ENCODE results near the gene RAB21. TPM values are rescaled to one million over a fixed set of nuclear protein-coding genes. Genes with fewer than 3 reads are reported as not detected.

RAB21 gene
- total and polyA plus RNA-seq, 2 of the 4 experiments (the other 2 are of a cell fraction): 13.8 to 15.0 TPM

DNA sequence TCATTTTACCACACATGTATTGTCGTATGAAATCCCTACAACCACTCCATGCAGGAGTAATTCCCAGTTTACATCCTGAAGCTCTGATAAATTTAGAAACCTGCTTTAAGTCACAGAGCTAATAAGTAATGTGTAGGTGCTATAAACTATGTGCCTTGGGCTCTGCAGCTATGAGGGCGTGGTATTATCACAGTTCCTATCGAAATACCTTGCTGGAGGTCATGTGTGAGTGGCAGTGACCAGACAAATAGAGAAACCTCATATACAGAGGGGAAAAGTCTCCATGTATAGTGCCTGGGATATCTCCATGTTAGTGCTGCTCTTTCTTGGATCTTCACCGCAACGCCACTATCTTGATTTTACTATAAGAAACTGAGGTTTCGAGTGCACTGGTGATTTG, 84.0 kb downstream of the RAB21 start:
- peak overlapping the region; percentile 94; the same call in 1 of the 2 replicates for H4K91ac ChIP-seq (ENCODE audit: insufficient read depth, low read depth, low read length)
- H3K9me3 ChIP-seq (ENCODE audit: control insufficient read depth, insufficient read depth, low read length): no peaks in the 10 kb centered on the region
- no peak overlapping the region; the same call in 1 of the 2 replicates for H3K27ac ChIP-seq (ENCODE audit: insufficient read depth, low read length)
- H3K56ac ChIP-seq (ENCODE audit: extremely low read depth, insufficient read depth, low read length): no peak overlapping the region
- H3K9me1 ChIP-seq (ENCODE audit: insufficient read depth, low read length): no peaks in the 10 kb centered on the region
- intact Hi-C loops (cut with micrococcal nuclease): no loop called here
- peaks cover 0 to 33% of the 10 kb centered on the region in 2 experiments; a peak in 3 of 4 replicates for H3K79me1 ChIP-seq (ENCODE audit: low read depth in 1 of 2, low read length in 2 of 2)
- peak overlapping the region; percentile 50 for H4K5ac ChIP-seq (ENCODE audit: low read depth, low read length)
- H3K4ac ChIP-seq (ENCODE audit: low read depth, low read length): peak overlapping the region; percentile 98
- no peak overlapping the region for H2BK20ac ChIP-seq (ENCODE audit: low read depth, low read length)
- WGBS, 2 experiments (ENCODE audit: extremely low coverage in 2 of 2, insufficient read length in 1 of 2): 100% methylated on average over 1 of the region's 6 CpGs; no CpG with 5 or more reads in 1 of the 2 experiments
- H3K4me1 ChIP-seq (ENCODE audit: control insufficient read depth, insufficient read depth, low read length): no peaks in the 10 kb centered on the region
- H3K18ac ChIP-seq (ENCODE audit: low read depth, low read length): no peak overlapping the region
- H2AFZ ChIP-seq (replicated peaks; ENCODE audit: low read length, poor library complexity): peak overlapping the region; percentile 96
- no peak overlapping the region for H2BK5ac ChIP-seq (ENCODE audit: low read depth, low read length, poor library complexity, severe bottlenecking)
- BruUV-seq (replicated peaks): no TSS peak
- DNase-seq (no peak), ATAC-seq (ENCODE audit: low read depth) (no peak)
- H3K14ac ChIP-seq (replicated peaks; ENCODE audit: low read depth, low read length): no peak overlapping the region
- no peak for TF ChIP-seq RFX5 (IDR thresholded peaks at IDR 0.05; ENCODE audit: low read depth, low read length)
- TF ChIP-seq, protein P1, sequence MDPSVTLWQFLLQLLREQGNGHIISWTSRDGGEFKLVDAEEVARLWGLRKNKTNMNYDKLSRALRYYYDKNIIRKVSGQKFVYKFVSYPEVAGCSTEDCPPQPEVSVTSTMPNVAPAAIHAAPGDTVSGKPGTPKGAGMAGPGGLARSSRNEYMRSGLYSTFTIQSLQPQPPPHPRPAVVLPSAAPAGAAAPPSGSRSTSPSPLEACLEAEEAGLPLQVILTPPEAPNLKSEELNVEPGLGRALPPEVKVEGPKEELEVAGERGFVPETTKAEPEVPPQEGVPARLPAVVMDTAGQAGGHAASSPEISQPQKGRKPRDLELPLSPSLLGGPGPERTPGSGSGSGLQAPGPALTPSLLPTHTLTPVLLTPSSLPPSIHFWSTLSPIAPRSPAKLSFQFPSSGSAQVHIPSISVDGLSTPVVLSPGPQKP (IDR thresholded peaks at IDR 0.05; ENCODE audit: borderline replicate concordance, low read depth, low read length): no peak
- no peak for TF ChIP-seq MAFK (IDR thresholded peaks at IDR 0.05; ENCODE audit: low read depth, low read length)
- no peak for TF ChIP-seq POLR2A (IDR thresholded peaks at IDR 0.05; ENCODE audit: low read depth, low read length)
- no peak for TF ChIP-seq MAZ (IDR thresholded peaks at IDR 0.05; ENCODE audit: borderline replicate concordance, low read depth, low read length)
- TF ChIP-seq CHD1 (IDR thresholded peaks at IDR 0.05; ENCODE audit: low read depth, low read length): no peak
- TF ChIP-seq CEBPB (IDR thresholded peaks at IDR 0.05; ENCODE audit: low read depth, low read length): no peak
- in situ Hi-C loops (cut with MboI; ENCODE audit: low sequenced_read_pairs): no loop called here
- H4K20me1 ChIP-seq (ENCODE audit: insufficient read depth, low read length): peaks cover 13% of the 10 kb centered on the region
- H3K27me3 ChIP-seq (ENCODE audit: control insufficient read depth, insufficient read depth, low read length): no peaks in the 10 kb centered on the region
- H4K8ac ChIP-seq (ENCODE audit: low read depth in 2 of 2, low read length in 2 of 2): peak overlapping the region; percentile 98
- H2AK5ac ChIP-seq (ENCODE audit: low read depth, low read length): 0 out of 2 replicates have a peak overlapping the region, but pooled peaks have one; percentile 5
- H3K9ac ChIP-seq (ENCODE audit: low read depth, low read length): no peak overlapping the region
- no peak overlapping the region for H3K23ac ChIP-seq (ENCODE audit: low read depth, low read length)
- no peak overlapping the region for H3K4me2 ChIP-seq (ENCODE audit: low read depth, low read length)
- H2BK15ac ChIP-seq (ENCODE audit: low read depth, low read length): no peak overlapping the region
- dilution Hi-C loops (cut with HindIII; ENCODE audit: low sequenced_read_pairs, unreplicated experiment): no loop called here
- H3K36me3 ChIP-seq (ENCODE audit: control insufficient read depth, insufficient read depth, low read length): no peaks in the 10 kb centered on the region
- no peak overlapping the region for H2BK120ac ChIP-seq (ENCODE audit: low read depth, low read length)
- no peak overlapping the region for H3K4me3 ChIP-seq (ENCODE audit: insufficient read depth, low read depth, low read length)
- ChIA-PET CTCF (interaction anchor here (0.6 kb wide), 1 partner anchor 426 kb away, joined by 5 read pairs; no protein-coding TSS in a partner anchor), POLR2A (ENCODE audit: unreplicated experiment) (no interaction called here)
- H2AK9ac ChIP-seq (replicated peaks; ENCODE audit: low read depth, low read length, poor library complexity): no peak overlapping the region

Data from IMR-90 (cell line).